Effector CD8-positive, alpha-beta T cell (primary cell): Measurements from ENCODE around the gene NAV1.
"Not testable (repeated sequence)": the region's sequence is repeated elsewhere in the genome, so short reads cannot be mapped to it uniquely, and the experiment has no call there.

ENCODE experiments used
- DNase-seq: peaks from one replicate; lab custom pipeline; 2025; lab: John Stamatoyannopoulos, UW

NAV1 gene

GRCh38 chr1:201565771-201566528 lies 27.0 kb downstream of the NAV1 start:
- no peak for DNase-seq

GRCh38 chr1:201566529-201566823 lies 27.5 kb downstream of the NAV1 start:
- no peak for DNase-seq

- no peak for DNase-seq
Measured at GRCh38 chr1:201566933-201567801, 28.2 kb downstream of the NAV1 start.

- no peak for DNase-seq
Measured at GRCh38 chr1:201568265-201568664, 29.3 kb downstream of the NAV1 start.

- DNase-seq: no peak
Measured at GRCh38 chr1:201568859-201569294, 29.9 kb downstream of the NAV1 start.

- DNase-seq: no peak
Measured at GRCh38 chr1:201570181-201570885, 31.4 kb downstream of the NAV1 start.

GRCh38 chr1:201570886-201571624 lies 32.1 kb downstream of the NAV1 start:
- no peak for DNase-seq

GRCh38 chr1:201573030-201573429 lies 34.1 kb downstream of the NAV1 start:
- DNase-seq: no peak

- no peak for DNase-seq
Measured at GRCh38 chr1:201573923-201574322, 35.0 kb downstream of the NAV1 start.

- DNase-seq: no peak
Measured at GRCh38 chr1:201575912-201576311, 37.0 kb downstream of the NAV1 start.

GRCh38 chr1:201576914-201577313 lies 38.0 kb downstream of the NAV1 start:
- DNase-seq: no peak

- no peak for DNase-seq
Measured at GRCh38 chr1:201578008-201578888, 39.3 kb downstream of the NAV1 start.

- DNase-seq: not testable (repeated sequence)
Measured at GRCh38 chr1:201581371-201581770, 42.4 kb downstream of the NAV1 start.

GRCh38 chr1:201582705-201583442 lies 43.9 kb downstream of the NAV1 start:
- DNase-seq: no peak

- no peak for DNase-seq
Measured at GRCh38 chr1:201583663-201584062, 44.7 kb downstream of the NAV1 start.

GRCh38 chr1:201584471-201585092 lies 45.7 kb downstream of the NAV1 start:
- DNase-seq: no peak

GRCh38 chr1:201585093-201585483 lies 46.2 kb downstream of the NAV1 start:
- DNase-seq: no peak

- no peak for DNase-seq
Measured at GRCh38 chr1:201585901-201586300, 47.0 kb downstream of the NAV1 start.

GRCh38 chr1:201586806-201587205 lies 47.9 kb downstream of the NAV1 start:
- no peak for DNase-seq

GRCh38 chr1:201587729-201588128 lies 48.8 kb downstream of the NAV1 start:
- no peak for DNase-seq
